Heart left ventricle (tissue), 13 donors: ENCODE data around the gene BICDL2.

Experiments used
- CTCF ChIP-seq, 12 donors: fragments of 200-600 bp; sonication (generic) in 4 of 12; IDR thresholded peaks; one replicate each; pipeline versions ENCODE4 v1.5.0 to v1.8.0; 2018 to 2022; ENCODE audit warnings: antibody characterized with exemption in 12 of 12, mild to moderate bottlenecking in 5 of 12
- POLR2A ChIP-seq, 2 donors: fragments of 450-650 bp; IDR thresholded peaks; one replicate each; pipeline ENCODE4 v1.6.1; 2017; ENCODE audit warnings: antibody characterized with exemption in 2 of 2, mild to moderate bottlenecking in 2 of 2, moderate library complexity in 2 of 2
- donor health status: ischemic (EF 13 %, LVEDD 7.1; RV severe dilation, severe dysfunction).
- donor health status: DM: no; HTN: yes; CAD: no.
- donor health status: DM: no; HTN: no; CAD: no.
- donor health status: ischemic (EF 25% LVEDD 6.9; RV normal size, moderate dysfunction).
- donor health status: ischemic (EF 25% LVEDD 5.7; RV mildly dilated, moderate dysfunction).
- donor health status: ischemic (EF 35%, LVEDD 5.7; RV mildly dilated, moderate dysfunction).
- donor health status: nonischemic (EF 11% LVEDD 7.7; RV severe dilation, severe dysfunction).
- donor health status: DM: yes; HTN: yes; CAD: no.
- donor health status: PGD.
- donor health status: ischemic (EF 29% LVEDD 5.4; RV normal size, mild dysfunction).
- donor health status: nonischemic (EF 23%, LVEDD 6.1; RV moderate dilation, normal function).

GRCh38 chr16:3001316-3001715 lies 35.4 kb downstream of the BICDL2 start:
- no peak for TF ChIP-seq CTCF (IDR thresholded peaks at IDR 0.05)
- TF ChIP-seq POLR2A (IDR thresholded peaks at IDR 0.05) = no peak
